ENCODE results near the gene MXRA8. TPM values are rescaled to one million over a fixed set of nuclear protein-coding genes. Genes with fewer than 3 reads are reported as not detected.
A peak's percentile ranks its signal among the peaks of the same experiment; 100 is the strongest.

Gene MXRA8
- total and polyA plus RNA-seq, 5 donors from 2014 or later = 0.17 TPM; not detected in 4

DNA sequence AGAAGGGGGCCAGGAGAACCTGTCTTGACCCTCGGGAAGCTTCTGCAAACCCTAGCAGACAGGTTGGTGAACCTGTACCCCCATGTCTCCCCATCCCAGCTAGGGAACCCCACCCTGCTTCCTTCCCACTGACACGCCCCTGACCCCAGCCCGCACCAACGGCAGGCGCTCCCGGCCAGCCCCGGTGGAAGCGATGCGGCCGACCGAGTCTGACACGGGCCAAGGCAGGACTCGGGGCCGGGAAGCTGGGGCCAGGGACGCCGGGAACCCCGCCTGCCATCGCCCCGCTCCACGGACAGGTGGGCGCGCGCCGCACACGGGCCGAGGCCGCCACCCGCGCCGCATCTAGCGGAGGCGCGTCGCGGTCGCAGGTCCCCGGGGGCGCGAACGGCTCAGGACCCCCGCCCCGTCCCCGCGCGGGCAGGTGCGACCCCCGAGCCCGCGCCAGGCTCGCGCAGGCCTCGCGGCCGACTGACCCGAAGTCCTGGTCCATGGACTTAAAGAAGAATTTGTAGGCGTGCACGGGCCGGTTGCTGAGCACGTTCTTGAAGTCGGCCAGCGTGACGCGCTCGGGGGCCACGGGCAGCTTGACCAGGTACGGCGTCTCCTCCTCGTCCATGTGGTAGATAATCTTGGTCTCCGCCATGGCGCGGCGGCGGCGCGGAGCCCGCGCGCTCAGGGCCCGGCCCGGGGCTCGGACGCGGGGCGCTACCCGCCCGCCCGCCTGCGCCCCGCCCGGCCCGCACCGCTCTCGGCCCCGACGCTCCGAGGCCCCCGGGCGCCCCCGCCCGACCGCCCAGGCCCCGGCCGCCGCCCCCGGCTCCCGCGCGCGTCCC is 9.7 kb downstream of the MXRA8 start:
- Mint-ChIP-seq H3K9me3 (no peaks in the 10 kb centered on the region), H3K27me3 (peaks cover 17% of the 10 kb centered on the region), H3K4me1 (peaks cover 0 to 32% (median 3%) of the 10 kb centered on the region in 4 donors), H3K36me3 (no peaks in the 10 kb centered on the region), H3K27ac (peak overlapping the region in 2 of 3 donors; percentile 14 to 55), H3K4me3 (peak overlapping the region; percentile 76 to 80 (median 78))
- Histone ChIP-seq H3K36me3 (ENCODE audit: control insufficient read depth, insufficient read depth, low read length) (no peaks in the 10 kb centered on the region), H3K9me3 (ENCODE audit: control insufficient read depth in 2 of 2, low read length in 2 of 2) (no peaks in the 10 kb centered on the region), H3K27me3 (ENCODE audit: control insufficient read depth, insufficient read depth, low read length) (no peaks in the 10 kb centered on the region), H3K4me1 (ENCODE audit: control insufficient read depth, insufficient read depth, low read length, poor library complexity, severe bottlenecking) (peaks cover 21% of the 10 kb centered on the region), H3K27ac (ENCODE audit: insufficient read depth, low read length, poor library complexity, severe bottlenecking) (no peak overlapping the region), H3K4me3 (ENCODE audit: low read depth, low read length) (no peak overlapping the region)
- ATAC-seq (ENCODE audit: low read depth in 2 of 2) (peak; percentile 21 to 23), DNase-seq (no peak)

DNA sequence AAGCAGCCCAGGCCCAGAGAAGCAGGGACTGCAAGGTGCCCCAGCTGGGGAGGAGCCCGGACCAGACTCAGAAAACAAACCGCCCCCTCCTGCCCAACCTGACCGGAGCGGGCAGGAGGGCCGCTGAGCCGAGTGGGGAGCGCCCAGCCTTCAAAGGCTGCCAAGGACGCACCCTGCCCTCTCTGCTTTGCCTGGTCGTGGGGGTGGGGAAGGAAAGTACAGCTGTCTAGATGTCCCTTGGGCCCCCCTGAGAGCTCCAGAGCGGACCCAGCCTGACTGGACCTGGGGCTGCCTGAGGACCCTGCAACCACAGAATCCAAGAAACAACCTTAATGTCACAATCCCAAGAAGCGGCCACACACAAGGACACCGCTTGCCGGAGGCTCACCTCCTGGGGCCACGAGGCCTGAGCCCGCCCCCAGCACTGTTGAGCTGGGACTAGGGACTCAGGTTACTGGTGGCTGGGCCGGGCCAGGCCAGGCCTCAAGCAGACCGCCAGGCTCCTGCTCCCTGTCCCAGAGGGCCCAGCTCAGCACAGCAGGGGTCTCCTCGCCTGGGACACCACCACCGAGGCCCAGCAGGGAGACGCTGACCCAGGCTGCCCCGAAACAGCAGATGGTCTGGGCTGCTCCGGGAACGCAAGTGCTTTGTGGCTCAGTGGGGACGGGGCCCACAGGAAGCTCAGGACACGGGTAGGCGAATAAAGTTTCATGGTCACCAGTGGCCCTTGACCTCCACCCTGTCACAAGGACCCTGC is 10.5 kb downstream of the MXRA8 start:
- Mint-ChIP-seq H3K36me3 (no peaks in the 10 kb centered on the region), H3K4me1 (peaks cover 0 to 27% (median 3%) of the 10 kb centered on the region in 4 donors), H3K4me3 (peak overlapping the region; percentile 76 to 80 (median 78)), H3K9me3 (no peaks in the 10 kb centered on the region), H3K27me3 (peaks cover 15% of the 10 kb centered on the region), H3K27ac (peak overlapping the region in 1 of 3 donors; percentile 65)
- H3K36me3 ChIP-seq (ENCODE audit: control insufficient read depth, insufficient read depth, low read length) = no peaks in the 10 kb centered on the region
- DNase-seq = no peak
- H3K27me3 ChIP-seq (ENCODE audit: control insufficient read depth, insufficient read depth, low read length) = no peaks in the 10 kb centered on the region
- no peak overlapping the region for H3K4me3 ChIP-seq (ENCODE audit: low read depth, low read length)
- H3K4me1 ChIP-seq (ENCODE audit: control insufficient read depth, insufficient read depth, low read length, poor library complexity, severe bottlenecking) = peaks cover 20% of the 10 kb centered on the region
- H3K27ac ChIP-seq (ENCODE audit: insufficient read depth, low read length, poor library complexity, severe bottlenecking) = no peak overlapping the region
- H3K9me3 ChIP-seq (ENCODE audit: control insufficient read depth in 2 of 2, low read length in 2 of 2) = no peaks in the 10 kb centered on the region
- ATAC-seq (ENCODE audit: low read depth in 2 of 2) = no peak

GRCh38 chr1:1347026-1347595 is 11.2 kb downstream of the MXRA8 start:
- Histone ChIP-seq H3K4me1 (ENCODE audit: control insufficient read depth, insufficient read depth, low read length, poor library complexity, severe bottlenecking) (peaks cover 20% of the 10 kb centered on the region), H3K27ac (ENCODE audit: insufficient read depth, low read length, poor library complexity, severe bottlenecking) (no peak overlapping the region), H3K4me3 (ENCODE audit: low read depth, low read length) (no peak overlapping the region), H3K9me3 (ENCODE audit: control insufficient read depth in 2 of 2, low read length in 2 of 2) (no peaks in the 10 kb centered on the region), H3K36me3 (ENCODE audit: control insufficient read depth, insufficient read depth, low read length) (no peaks in the 10 kb centered on the region), H3K27me3 (ENCODE audit: control insufficient read depth, insufficient read depth, low read length) (no peaks in the 10 kb centered on the region)
- Mint-ChIP-seq H3K27me3 (peaks cover 8% of the 10 kb centered on the region), H3K36me3 (no peaks in the 10 kb centered on the region), H3K4me1 (peaks cover 0 to 20% (median 3%) of the 10 kb centered on the region in 4 donors), H3K9me3 (no peaks in the 10 kb centered on the region), H3K27ac (peak overlapping the region in 2 of 3 donors; percentile 60 to 65), H3K4me3 (peak overlapping the region; percentile 73 to 80 (median 77))
- ATAC-seq (ENCODE audit: low read depth in 2 of 2) (no peak), DNase-seq (no peak)

DNA sequence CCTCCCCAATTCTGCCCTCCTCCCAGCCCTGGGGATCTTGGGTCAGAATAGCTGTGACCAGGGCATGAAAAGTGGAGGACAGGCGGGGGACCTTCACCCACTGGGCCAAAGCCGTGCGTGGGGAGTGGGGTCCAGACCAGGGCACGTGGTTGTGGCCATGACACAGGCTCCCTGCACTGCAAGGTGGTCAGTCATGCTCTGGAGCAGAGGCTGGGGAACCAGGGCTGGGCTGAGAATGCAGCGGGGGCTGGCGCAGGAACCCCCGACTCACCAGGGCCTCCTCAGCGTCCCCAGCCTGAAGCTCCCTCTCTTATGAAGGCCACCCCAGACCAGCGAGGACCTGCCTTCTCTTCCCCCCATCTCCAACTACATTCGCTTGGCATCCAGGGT is 11.9 kb downstream of the MXRA8 start:
- Histone ChIP-seq H3K27ac (ENCODE audit: insufficient read depth, low read length, poor library complexity, severe bottlenecking) (no peak overlapping the region), H3K27me3 (ENCODE audit: control insufficient read depth, insufficient read depth, low read length) (no peaks in the 10 kb centered on the region), H3K36me3 (ENCODE audit: control insufficient read depth, insufficient read depth, low read length) (no peaks in the 10 kb centered on the region), H3K9me3 (ENCODE audit: control insufficient read depth in 2 of 2, low read length in 2 of 2) (no peaks in the 10 kb centered on the region), H3K4me1 (ENCODE audit: control insufficient read depth, insufficient read depth, low read length, poor library complexity, severe bottlenecking) (peaks cover 20% of the 10 kb centered on the region), H3K4me3 (ENCODE audit: low read depth, low read length) (no peak overlapping the region)
- Mint-ChIP-seq H3K36me3 (no peaks in the 10 kb centered on the region), H3K27ac (peak overlapping the region in 1 of 3 donors; percentile 62), H3K4me1 (peaks cover 0 to 18% (median 3%) of the 10 kb centered on the region in 4 donors), H3K27me3 (peaks cover 2% of the 10 kb centered on the region), H3K9me3 (no peaks in the 10 kb centered on the region), H3K4me3 (peak overlapping the region in 3 of 4 donors; percentile 73 to 76 (median 76))
- DNase-seq (no peak), ATAC-seq (ENCODE audit: low read depth in 2 of 2) (no peak)

- Mint-ChIP-seq H3K9me3 (no peaks in the 10 kb centered on the region), H3K4me1 (peaks cover 0 to 18% (median 3%) of the 10 kb centered on the region in 4 donors), H3K36me3 (peaks cover 4% of the 10 kb centered on the region), H3K27ac (no peak overlapping the region), H3K27me3 (no peaks in the 10 kb centered on the region), H3K4me3 (peak overlapping the region in 1 of 4 donors; percentile 43)
- no peaks in the 10 kb centered on the region for H3K27me3 ChIP-seq (ENCODE audit: control insufficient read depth, insufficient read depth, low read length)
- no peak for DNase-seq
- H3K27ac ChIP-seq (ENCODE audit: insufficient read depth, low read length, poor library complexity, severe bottlenecking) = no peak overlapping the region
- H3K4me1 ChIP-seq (ENCODE audit: control insufficient read depth, insufficient read depth, low read length, poor library complexity, severe bottlenecking) = peaks cover 20% of the 10 kb centered on the region
- no peaks in the 10 kb centered on the region for H3K36me3 ChIP-seq (ENCODE audit: control insufficient read depth, insufficient read depth, low read length)
- H3K9me3 ChIP-seq (ENCODE audit: control insufficient read depth in 2 of 2, low read length in 2 of 2) = no peaks in the 10 kb centered on the region
- ATAC-seq (ENCODE audit: low read depth in 2 of 2) = no peak
- no peak overlapping the region for H3K4me3 ChIP-seq (ENCODE audit: low read depth, low read length)
These were observed 12.4 kb downstream of the MXRA8 start for GRCh38 chr1:1345860-1346500.

DNA sequence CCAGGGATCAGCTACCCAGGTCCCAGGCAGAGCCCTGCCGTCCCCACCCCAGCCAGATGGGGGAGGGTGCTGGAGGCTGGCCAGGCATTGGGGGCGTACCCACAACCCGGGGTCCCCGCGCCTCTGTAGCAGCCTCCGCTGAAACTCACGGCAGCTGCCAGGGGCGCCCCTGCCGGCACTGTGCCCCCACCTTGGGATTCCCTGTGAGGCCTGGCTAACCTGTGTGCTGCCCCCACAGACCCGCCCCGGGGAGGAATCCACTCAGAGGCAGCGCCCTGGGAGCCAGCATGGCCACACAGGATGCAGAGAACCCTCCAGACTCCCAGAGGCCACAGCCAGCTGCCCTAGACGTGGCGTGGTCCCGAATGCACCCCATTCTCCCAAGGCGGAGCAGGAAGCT is 13.0 kb downstream of the MXRA8 start:
- H3K4me3 Mint-ChIP-seq = no peak overlapping the region
- no peak for ATAC-seq (ENCODE audit: low read depth in 2 of 2)

DNA sequence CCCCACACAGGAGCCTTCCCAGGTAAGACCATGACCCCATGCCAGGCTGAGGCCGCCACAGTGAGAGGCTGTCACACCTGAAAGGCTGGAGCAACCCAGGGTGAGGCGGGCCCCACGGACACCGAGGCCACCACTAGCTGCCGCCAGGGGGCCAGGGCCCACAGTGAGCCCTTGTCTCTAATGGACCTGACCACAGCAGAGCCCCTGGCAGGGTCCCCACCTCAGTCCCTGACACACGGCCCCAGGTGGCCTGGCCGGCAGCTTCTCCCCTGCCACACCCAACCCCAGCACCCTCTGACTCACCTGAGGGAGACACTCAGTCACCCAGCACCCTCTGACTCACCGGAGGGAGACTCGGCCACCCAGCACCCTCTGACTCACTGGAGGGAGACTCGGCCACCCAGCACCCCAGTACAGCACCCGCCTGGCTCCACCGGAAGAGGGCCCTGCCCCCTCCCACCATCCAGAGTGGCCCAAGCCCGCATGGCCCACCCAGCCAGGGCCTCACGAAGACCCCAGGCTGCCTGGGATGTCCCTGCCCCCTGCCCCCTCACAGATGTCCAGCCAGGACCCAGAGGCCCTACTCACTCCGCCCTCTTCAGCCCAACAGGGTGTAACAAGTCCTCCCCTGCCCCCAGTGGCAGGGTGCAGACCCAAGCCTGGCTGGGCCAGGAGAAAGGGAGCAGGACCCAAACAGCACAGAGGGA is 13.5 kb downstream of the MXRA8 start:
- Histone ChIP-seq H3K27me3 (ENCODE audit: control insufficient read depth, insufficient read depth, low read length) (no peaks in the 10 kb centered on the region), H3K4me3 (ENCODE audit: low read depth, low read length) (no peak overlapping the region), H3K9me3 (ENCODE audit: control insufficient read depth in 2 of 2, low read length in 2 of 2) (no peaks in the 10 kb centered on the region), H3K4me1 (ENCODE audit: control insufficient read depth, insufficient read depth, low read length, poor library complexity, severe bottlenecking) (peaks cover 20% of the 10 kb centered on the region), H3K36me3 (ENCODE audit: control insufficient read depth, insufficient read depth, low read length) (no peaks in the 10 kb centered on the region), H3K27ac (ENCODE audit: insufficient read depth, low read length, poor library complexity, severe bottlenecking) (no peak overlapping the region)
- Mint-ChIP-seq H3K27ac (no peak overlapping the region), H3K9me3 (peaks cover 0 to 2% (median 0%) of the 10 kb centered on the region in 7 donors), H3K36me3 (peaks cover 10% of the 10 kb centered on the region), H3K27me3 (no peaks in the 10 kb centered on the region), H3K4me1 (peaks cover 0 to 18% (median 3%) of the 10 kb centered on the region in 4 donors), H3K4me3 (no peak overlapping the region)
- ATAC-seq (ENCODE audit: low read depth in 2 of 2) (no peak), DNase-seq (no peak)

More for the DNA sequence above, 13.0 kb downstream of the MXRA8 start:
- Histone ChIP-seq H3K9me3 (ENCODE audit: control insufficient read depth in 2 of 2, low read length in 2 of 2) (no peaks in the 10 kb centered on the region), H3K27ac (ENCODE audit: insufficient read depth, low read length, poor library complexity, severe bottlenecking) (no peak overlapping the region), H3K27me3 (ENCODE audit: control insufficient read depth, insufficient read depth, low read length) (no peaks in the 10 kb centered on the region), H3K4me1 (ENCODE audit: control insufficient read depth, insufficient read depth, low read length, poor library complexity, severe bottlenecking) (peaks cover 20% of the 10 kb centered on the region), H3K4me3 (ENCODE audit: low read depth, low read length) (no peak overlapping the region), H3K36me3 (ENCODE audit: control insufficient read depth, insufficient read depth, low read length) (no peaks in the 10 kb centered on the region)
- H3K4me1 Mint-ChIP-seq = peaks cover 0 to 18% (median 3%) of the 10 kb centered on the region in 4 donors
- H3K27ac Mint-ChIP-seq = no peak overlapping the region
- no peaks in the 10 kb centered on the region for H3K9me3 Mint-ChIP-seq
- no peaks in the 10 kb centered on the region for H3K27me3 Mint-ChIP-seq
- DNase-seq = no peak
- H3K36me3 Mint-ChIP-seq = peaks cover 10% of the 10 kb centered on the region
